Right ventricle myocardium inferior (tissue), 1 donor: ENCODE data around the gene POTEJ. TPM values are rescaled to one million over a fixed set of nuclear protein-coding genes. Genes with fewer than 3 reads are reported as not detected.
"Not testable (repeated sequence)": the region's sequence is repeated elsewhere in the genome, so short reads cannot be mapped to it uniquely, and the experiment has no call there.

Experiments used
- ATAC-seq: fragments of 200-7000 bp; cut with Tn5 transposase; one replicate; pipeline ENCODE4 v1.9.1; 2020; ENCODE audit warnings: mild to moderate bottlenecking, moderate library complexity
- DNase-seq: peaks from one replicate; pipeline ENCODE4 v3.0.0; 2021; ENCODE audit errors: missing footprints
- intact Hi-C: fragments of 100-400 bp; cut with DNase I; formaldehyde crosslinking; loops from one replicate; pipeline ENCODE4 v1.11.0; 2022
- total RNA-seq: library from RNA; stranded (reverse); fragmentation: NEBNext Ultra II Directional; extraction: Animal tissue kit (Norgen Biotek cat#: 25700); gene quantifications from one replicate; pipeline ENCODE4 v1.2.1, GENCODE V29; 2021
- donor health status: DM: no; HTN: yes; CAD: no; lungs with severe emphysema.

The POTEJ gene
- total RNA-seq, 1 donor from 2014 or later = not detected

GRCh38 chr2:130598463-130598862, 12.8 kb upstream of the POTEJ start:
- DNase-seq, ATAC-seq, intact Hi-C loops: not testable (repeated sequence)

- ATAC-seq, DNase-seq, intact Hi-C loops: not testable (repeated sequence)
Observed at GRCh38 chr2:130599393-130599792, 11.8 kb upstream of the POTEJ start, which contains the start of gene CFC1. Gene CFC1, minus strand, starts transcription at chr2:130599575. Its CDS starts 288 bp downstream, at chr2:130599287.

DNA sequence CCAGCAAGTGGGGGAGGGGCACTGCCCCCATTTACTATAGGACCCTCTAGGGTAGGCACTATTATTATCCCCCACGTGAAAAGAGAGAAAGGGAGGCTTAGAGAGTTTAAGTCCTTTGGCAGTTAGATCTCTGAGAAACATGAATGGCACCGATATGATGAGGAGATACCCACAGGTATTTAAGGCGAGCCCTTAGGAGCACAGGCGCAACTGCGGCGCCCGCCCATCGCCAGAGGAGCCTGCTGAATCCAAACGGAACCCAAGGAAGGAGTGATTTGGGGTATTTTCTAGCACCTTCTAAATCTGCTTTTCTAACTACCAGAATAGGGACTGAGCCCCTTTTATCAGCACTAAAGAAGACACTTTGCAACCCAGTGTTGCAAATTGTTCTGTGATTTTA, 11.3 kb upstream of the POTEJ start:
- peak; percentile 9 for DNase-seq
- intact Hi-C loops, ATAC-seq: not testable (repeated sequence)

DNA sequence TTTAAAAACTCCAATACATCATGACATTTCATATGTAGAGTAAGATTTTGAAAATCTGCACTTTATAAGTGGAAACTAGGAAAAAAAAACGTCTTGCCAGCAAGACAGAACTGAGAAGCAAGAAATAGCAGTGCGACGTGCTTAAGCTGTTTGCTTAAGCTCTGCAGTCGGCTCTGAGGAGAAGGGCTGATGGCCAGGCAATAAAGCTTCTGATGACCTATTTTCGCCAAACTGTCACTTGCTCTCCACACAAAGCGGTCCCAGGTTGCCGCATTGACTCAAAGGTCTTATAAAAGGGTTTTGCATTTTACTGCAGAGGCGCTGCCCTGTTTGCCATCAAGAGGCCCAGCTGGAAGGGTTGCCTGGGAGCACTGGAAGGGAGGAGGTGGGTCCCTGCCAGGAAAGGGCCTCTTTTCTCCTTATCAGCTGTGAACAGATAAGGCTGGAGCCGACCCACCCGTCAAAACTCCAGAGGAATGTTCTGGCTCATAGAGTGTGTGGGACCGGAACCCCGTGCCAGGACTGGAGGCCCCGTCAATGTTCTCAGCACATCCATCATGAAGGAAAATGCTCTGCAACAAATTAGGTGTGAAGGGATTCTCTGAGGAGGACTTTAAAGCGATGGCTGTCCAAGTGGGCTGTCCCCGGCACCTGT, 9.5 kb upstream of the POTEJ start:
- ATAC-seq = peak; percentile 66
- intact Hi-C loops, DNase-seq: not testable (repeated sequence)

DNA sequence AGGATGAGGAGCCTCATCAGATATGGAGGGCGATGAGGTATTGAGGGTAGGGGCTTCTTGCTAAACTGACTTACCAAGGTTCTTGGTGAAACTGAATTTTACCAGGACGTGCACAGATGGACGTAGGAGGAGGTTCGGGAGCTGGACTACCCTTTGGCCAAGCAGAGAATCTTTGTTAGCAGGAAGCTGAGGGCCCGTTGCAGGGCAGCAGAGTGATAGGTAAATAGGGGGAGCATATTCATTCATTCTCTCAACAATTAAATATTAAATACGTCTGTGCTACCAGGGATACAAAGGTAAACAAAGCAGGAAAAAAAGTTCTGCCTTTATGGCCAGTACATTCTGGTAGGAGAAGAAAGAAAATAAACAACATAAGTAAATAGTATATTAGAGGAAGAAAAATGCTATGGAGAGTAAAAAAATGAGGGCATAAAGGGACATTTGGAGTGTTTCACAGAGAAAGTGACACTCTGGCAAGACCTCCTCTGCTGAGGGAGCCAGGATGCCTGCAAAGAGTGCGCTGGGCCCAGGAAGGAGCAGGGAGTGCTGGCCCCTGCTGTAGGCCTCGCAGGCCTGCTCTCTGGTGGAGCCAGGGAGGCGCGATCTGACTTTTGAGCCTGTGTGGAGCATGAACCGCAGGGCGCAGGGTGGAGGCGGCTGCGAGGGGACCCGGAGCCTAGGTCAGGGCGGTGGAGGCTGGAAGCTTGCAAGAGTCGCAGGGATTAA, 2.8 kb upstream of the POTEJ start:
- intact Hi-C loops, ATAC-seq, DNase-seq: not testable (repeated sequence)

GRCh38 chr2:130609002-130609920, 2.0 kb upstream of the POTEJ start:
- ATAC-seq, intact Hi-C loops, DNase-seq: not testable (repeated sequence)

DNA sequence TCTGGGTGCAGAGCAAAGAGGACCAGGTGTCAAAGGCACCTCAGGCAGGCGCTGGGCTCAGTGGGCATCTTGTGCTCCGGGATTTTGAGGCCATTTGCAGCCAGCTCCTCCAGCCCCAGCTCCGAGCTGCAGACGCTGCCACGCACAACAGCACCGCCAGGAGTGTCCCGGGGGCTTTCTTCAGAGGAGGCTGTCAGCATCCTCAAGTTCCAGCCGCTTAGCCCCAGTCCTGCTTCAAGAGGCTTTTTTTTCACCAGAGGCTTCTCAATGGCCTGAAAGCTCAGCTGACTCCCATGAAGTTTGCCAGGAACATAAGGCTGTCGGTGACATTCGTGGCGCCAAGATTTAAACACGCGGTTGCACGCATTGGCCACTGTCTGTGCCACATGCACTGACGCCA, 754 bp upstream of the POTEJ start:
- DNase-seq, ATAC-seq, intact Hi-C loops: not testable (repeated sequence)

DNA sequence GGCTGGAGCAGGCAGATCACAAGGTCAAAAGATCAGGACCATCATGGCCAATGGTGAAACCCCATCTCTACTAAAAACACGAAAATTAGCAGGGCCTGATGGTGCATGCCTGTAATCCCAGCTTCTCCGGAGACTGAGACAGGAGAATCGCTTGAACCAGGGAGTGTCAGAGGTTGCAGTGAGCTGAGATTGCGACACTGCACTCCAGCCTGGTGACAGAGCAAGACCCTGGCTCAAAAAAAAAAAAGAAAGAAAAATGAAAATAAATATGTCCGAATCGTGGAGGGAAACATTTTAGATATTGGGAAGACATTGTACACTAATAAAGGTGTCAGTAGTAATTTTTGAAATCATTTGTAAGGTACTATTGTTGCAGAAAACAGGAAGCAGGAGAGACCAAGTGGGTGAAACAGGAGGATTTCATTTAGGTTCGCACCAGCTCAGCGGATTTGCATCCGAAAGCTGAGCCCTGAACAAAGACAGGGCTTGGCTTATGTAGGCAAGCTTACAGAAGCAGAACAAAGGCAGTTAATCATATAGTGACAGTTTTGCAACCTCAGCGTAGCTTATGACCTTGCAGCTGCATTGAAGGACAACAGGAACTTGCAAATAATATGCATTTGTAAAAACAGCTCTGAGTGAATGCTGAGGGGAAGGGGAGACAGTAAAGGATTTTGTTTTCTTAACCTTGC, 17.7 kb downstream of the POTEJ start:
- DNase-seq, intact Hi-C loops, ATAC-seq: not testable (repeated sequence)

DNA sequence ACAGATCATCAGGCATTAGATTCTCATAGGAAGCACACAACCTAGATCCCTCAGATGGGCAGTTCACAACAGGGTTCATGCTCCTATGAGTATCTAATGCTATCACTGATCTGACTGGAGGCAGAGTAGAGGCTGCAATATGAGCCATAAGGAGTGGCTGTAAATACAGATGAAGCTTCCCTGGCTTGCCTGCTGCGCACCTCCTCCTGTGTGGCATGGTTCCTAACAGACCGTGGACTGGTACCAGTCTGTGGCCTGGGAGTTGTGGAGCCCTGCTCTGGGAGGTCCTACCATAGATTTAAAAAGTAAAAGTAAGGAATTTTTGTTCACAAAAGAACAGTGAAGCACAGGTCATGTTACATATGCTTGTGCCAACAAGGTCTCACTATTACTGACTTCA, 27.7 kb downstream of the POTEJ start:
- ATAC-seq, DNase-seq, intact Hi-C loops: not testable (repeated sequence)

GRCh38 chr2:130641688-130642087, 30.4 kb downstream of the POTEJ start:
- ATAC-seq, DNase-seq, intact Hi-C loops: not testable (repeated sequence)

- intact Hi-C loops, ATAC-seq: not testable (repeated sequence)
Observed at GRCh38 chr2:130649285-130649684, 38.0 kb downstream of the POTEJ start.

GRCh38 chr2:130664506-130664905, 53.3 kb downstream of the POTEJ start:
- DNase-seq, ATAC-seq, intact Hi-C loops: not testable (repeated sequence)

More at GRCh38 chr2:130649285-130649684, 38.0 kb downstream of the POTEJ start:
- not testable (repeated sequence) for DNase-seq

DNA sequence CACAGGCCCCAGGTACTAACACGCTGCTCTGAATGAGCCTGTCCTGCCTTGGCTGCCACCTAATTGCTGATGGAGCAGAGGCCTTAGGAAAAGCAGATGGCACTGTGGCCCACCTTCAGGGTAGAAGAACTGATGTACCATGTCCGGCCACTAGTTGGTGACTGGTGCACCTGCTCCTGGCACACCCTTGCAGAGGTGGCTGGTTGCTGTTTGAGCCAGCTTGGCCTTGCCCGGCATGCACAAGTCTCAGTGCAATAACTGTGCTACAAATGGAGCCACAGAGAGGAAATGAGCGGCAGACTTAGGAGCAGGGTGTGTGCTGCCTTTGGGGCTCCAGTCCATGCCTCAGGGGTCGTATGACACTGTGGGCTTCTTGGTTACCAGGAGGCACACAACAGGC, 54.4 kb downstream of the POTEJ start:
- intact Hi-C loops, ATAC-seq, DNase-seq: not testable (repeated sequence)

GRCh38 chr2:130667516-130667915, 56.3 kb downstream of the POTEJ start:
- intact Hi-C loops, ATAC-seq, DNase-seq: not testable (repeated sequence)

DNA sequence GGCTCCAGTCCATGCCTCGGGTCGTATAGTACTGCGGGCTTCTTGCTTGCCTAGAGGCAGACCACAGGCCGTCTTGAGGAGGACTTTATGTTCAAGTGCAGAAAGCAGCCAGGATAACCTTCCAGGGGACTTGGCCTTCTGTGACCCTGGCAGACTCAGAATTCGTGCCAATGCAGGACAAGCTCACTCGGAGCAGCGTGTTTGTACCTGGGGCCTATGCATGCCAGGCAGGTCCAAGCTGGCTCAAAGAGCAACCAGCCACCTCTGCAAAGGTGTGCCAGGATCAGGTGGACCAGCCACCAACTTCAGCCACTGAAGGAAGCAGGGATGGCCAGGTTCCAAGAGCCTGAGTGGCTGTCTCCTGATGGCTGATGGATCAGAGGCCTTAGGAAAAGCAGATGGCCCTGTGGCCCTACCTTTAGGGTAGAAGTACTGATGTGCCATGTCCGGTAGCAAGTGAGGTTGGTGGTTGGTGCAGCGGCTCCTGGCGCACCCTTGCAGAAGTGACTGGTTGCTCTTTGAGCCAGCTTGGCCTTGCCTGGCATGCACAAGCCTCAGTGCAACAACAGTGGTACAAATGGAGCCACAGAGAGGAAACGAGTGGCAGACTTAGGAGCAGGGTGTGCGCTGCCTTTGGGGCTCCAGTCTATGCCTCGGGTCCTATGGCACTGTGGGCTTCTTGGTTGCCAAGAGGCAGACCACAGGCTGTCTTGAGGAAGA, 58.9 kb downstream of the POTEJ start:
- ATAC-seq, intact Hi-C loops, DNase-seq: not testable (repeated sequence)

- DNase-seq, intact Hi-C loops: not testable (repeated sequence)
- peak; percentile 46 for ATAC-seq
Observed at GRCh38 chr2:130692041-130692770, 81.0 kb downstream of the POTEJ start.

DNA sequence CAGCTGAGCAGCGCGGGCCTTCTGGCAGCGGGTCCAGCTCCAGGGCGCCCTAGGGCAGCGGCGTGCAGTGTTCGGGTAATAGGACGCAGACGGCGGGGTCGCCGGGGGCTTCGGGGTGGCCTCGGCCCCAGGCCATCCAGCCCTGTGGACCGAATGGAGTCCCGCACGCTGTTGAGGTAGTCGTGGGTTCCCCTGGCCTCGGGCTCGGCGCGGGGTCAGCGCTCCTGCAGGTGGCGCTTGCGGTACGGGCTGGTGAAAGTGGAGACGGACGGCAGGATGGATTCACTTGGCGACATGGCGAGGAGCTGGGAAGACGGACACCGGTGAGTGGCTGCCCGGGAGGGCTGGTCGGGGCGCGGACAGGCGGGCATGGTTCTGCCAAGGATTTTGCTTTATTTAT, 82.2 kb downstream of the POTEJ start:
- intact Hi-C loops, ATAC-seq, DNase-seq: not testable (repeated sequence)
